Measurements from ENCODE around the gene PTPRN2.
"Not testable (repeated sequence)": the region's sequence is repeated elsewhere in the genome, so short reads cannot be mapped to it uniquely, and the experiment has no call there.

Gene PTPRN2

DNA sequence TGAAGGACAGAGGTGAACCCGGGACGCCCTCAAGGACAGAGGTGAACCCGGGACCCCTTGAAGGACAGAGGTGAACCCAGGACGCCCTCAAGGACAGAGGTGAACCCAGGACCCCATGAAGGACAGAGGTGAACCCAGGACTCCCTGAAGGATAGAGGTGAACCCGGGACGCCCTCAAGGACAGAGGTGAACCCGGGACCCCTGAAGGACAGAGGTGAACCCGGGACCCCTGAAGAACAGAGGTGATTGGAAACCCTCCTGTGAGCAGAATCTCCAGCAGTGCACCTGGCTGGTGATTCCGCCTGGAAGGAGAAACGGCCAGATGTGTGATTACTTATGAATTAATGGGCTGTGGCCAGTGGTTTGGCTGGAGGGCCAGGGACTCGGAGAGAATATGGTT is 272.3 kb downstream of the PTPRN2 start:
- DNase-seq, result no peak

DNA sequence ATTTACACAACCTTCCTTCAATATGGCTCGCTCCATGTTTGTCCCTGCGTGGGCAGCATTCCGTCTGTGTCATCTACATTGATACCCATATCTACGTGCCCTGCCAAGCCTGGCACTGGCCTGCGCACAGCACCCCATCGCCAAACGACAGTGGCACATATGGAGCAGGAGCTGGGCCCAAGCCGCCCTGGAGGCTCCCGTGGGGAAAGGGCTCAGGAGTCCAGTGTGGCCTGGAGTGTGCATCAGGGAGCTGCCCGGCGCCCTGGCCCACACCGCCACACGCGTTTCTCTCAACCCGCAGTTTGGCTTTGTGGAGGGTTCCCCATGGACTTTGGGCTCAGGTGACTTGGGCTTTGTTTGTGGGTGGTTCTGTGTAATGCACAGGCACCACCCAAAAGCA is 273.2 kb downstream of the PTPRN2 start:
- no peak for DNase-seq

DNA sequence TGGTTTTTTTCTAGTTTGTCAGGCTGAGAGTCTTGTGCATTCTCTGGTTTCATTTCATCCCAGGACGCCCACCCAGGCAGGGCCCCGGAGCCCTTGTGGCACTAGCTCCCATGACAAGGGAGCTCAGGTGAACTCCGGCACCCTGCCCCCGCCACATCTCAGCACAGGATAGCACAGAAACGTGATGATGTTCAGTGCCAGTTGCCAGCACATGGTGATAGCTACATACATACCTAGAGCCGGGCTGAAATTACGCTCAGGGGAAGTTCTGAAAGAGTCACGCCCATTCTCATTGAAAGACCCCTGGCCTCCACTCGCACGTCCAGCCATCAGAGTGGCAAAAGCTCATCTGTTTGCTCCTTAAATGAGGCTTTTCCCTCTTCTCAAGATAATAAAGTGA is 273.7 kb downstream of the PTPRN2 start:
- no peak for DNase-seq

DNA sequence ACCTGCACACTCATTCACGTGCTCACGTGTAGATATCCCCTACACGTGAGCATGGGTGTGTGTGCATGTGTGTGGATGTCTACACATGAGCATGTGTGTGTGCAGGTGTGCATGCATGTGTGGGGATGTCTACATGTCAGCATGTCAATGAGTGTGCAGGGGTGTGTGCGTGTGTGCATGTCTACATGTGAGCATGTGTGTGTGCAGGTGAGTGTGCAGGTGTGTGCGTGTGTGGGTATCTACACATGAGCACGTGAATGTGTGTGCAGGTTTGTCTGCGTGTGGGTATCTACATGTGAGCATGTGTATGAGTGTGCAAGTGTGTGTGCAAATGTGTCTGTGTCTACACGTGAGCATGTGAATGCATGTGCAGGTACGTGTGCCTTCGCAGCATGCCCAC is 274.8 kb downstream of the PTPRN2 start:
- DNase-seq, result no peak

DNA sequence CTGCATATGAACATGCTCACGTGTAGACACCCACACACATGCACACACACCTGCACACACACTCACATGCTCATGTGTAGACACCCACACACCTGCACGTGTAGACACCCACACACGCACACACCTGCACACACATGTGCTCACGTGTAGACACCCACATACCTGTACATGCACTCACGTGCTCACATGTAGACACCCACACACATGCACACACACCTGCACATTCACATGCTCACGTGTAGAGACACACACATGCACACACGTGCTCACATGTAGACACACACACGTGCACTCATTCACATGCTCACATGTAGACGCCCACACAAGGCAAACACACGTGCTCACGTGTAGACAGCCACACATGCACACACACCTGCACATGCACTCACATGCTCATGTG is 275.8 kb downstream of the PTPRN2 start:
- no peak for DNase-seq

DNA sequence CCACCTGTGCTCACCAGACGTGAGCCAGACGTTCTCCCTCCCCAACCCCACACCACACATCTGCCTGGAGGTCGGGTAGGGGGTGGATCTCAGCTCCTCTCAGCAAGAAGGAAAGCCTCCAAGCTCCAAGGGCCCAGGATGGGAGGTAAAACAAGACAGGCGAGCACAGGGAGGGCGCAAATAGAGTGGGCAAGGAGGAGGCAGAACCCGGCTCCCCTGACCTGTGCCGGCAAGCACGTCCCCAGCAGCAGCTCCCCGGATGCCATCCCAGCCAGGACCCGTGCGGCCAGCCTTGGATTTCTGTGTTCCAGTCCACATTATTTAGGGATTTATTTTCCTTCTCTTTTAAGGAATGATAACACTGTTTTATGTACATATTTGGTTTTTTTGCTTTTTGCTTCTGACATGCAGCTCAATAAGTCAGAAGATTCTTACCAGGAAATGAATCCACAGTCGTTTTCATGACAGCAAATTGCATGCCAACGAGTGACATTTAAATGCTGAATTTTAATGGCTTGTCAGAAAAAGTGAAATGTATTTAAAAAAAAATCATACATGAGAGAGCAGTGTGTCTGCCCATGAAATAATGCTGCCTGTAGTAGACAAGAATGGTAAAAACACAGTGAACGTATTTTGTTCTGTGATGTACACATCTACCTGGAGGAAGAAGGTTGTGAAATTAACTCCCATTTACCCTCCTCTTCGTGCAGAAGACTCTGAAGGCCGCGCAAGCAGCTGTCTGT is 276.5 kb downstream of the PTPRN2 start:
- DNase-seq, result no peak

DNA sequence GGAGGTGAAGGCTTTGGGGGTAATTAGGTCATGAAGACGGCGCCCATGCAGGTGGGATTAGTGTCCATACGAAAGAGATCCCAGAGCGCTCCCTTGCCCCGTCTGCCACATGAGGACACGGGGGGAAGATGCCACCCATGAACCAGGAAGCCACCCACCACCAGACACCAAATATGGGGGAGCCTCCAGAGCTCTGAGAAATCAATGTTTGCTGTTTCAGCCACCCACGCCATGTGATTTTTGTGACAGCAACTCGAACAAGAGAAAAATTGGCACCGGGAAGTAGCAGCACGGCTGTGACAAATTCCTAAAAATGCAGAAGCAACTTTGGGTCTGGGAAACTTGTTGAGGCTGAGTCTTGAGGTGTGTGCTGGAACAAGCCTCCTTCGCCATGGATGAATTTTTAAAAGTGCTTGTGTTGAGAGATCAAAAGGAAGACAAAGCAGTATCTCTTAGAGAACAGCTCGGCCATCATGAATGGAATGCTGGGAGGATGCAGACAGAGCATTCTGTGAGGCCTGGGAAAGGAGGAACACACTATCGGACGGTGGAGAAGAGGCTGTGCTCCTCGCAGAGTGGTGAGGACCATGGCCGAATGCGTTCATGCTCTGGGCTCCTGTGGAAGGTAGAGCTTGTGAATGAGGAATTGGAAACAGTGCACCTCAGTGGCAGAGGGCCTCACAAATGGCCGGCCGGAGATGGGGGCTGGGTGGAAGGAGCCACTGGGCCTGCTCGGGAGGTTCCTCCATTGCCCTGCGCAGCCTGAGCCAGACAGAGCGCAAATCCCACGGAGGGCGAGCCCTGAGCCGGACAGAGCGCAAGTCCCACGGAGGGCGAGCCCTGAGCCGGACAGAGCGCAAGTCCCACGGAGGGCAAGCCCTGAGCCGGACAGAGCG is 277.5 kb downstream of the PTPRN2 start:
- no peak for DNase-seq

DNA sequence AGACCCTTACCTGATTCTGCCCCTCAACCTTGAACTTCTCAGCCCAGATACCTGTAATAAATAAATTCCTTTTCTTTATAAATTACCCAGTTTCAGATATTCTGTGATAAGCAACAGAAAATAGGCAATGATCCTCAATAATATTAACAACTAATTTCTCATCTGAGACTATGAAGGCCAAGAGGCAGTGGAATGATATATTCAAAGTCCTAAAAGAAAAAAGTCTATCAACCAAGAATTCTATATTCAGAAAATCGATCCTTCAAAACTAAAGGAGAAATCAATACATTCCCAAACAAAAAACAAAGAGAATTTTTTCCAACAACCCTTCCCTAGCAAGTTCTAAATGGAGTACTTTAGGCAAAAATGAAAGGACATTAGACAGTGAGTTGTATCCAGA is 279.6 kb downstream of the PTPRN2 start:
- DNase-seq, result no peak

DNA sequence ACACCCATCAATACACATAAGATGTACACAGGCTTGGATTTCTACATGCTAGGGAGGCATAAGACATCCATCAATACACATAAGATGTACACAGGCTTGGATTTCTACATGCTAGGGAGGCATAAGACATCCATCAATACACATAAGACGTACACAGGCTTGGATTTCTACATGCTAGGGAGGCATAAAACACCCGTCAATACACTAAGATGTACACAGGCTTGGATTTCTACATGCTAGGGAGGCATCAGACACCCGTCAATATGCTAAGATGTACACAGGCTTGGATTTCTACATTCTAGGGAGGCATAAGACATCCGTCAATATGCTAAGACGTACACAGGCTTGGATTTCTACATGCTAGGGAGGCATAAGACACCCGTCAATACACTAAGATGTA is 283.6 kb downstream of the PTPRN2 start:
- not testable (repeated sequence) for DNase-seq

DNA sequence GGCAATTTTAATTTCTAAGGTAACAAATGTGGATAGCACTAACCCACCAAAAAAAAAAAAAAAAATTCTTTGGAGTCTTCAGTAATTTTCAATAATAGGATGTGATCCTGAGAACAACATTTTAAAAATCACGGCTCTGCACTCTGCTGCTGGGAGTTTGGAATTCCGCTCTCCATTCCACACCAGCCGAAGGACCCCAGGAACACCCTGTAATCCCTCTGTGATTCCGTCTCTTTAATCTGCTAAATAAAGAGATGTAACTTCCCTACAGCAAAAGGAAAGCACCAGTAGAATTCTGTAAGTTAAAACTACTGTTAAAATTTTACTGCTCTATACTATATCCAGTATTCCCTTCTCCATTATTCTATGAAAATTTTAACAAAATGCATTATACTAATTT is 284.5 kb downstream of the PTPRN2 start:
- DNase-seq, result no peak

DNA sequence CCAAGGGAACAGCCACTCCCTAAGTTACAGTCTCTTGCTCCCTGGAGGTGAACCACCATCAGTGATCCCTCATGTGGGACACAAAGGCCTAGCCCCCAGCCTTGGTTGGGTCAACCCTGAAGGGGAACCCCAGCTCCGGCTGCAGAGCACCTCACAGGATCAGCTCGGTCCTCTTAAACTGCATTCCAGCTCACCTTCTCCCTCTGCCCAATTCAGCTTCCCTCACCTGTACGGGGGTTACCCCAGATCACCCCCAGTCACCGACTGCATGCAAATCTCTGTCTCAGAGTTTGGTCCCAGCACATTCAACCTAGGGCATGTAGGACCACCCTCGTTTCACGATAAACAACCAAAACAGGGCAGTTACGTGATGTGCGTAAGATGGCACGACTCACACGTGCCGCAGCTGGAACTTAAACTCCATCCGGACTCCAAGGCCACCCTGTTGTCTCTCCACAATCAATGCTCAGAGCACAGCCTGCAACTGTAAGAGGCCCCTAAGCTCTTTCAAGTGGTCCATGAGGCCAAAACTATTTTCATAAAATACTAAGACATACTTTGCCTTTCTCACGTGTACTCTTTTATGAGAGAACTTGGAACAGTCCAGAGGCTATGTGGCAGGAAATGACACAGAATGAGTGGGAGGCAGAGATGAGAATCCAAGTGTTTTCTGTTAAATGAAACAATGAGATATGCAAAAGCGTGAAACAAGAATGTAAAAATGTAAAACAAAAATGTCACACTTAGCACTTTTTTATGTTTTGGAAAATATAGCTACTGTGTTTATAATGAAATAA is 285.2 kb downstream of the PTPRN2 start:
- no peak for DNase-seq

DNA sequence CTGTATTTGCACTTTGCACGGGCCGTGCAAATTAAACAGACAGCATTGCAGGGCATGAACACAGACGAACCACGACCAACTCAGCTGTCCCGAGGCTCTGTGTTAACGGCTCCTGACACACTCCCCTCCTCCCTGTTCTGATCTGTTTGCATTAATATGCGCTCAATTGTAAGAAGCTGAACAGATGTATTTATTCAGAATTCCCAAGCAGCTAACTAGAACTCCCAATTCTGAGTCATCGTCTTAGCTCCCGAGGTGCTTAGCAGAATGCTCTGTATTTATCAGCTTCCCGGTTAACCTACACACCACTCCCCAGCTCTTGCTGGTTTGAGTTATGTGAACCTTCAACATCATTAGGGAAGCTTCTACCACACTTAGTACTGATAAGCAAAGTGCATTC is 286.4 kb downstream of the PTPRN2 start:
- no peak for DNase-seq

DNA sequence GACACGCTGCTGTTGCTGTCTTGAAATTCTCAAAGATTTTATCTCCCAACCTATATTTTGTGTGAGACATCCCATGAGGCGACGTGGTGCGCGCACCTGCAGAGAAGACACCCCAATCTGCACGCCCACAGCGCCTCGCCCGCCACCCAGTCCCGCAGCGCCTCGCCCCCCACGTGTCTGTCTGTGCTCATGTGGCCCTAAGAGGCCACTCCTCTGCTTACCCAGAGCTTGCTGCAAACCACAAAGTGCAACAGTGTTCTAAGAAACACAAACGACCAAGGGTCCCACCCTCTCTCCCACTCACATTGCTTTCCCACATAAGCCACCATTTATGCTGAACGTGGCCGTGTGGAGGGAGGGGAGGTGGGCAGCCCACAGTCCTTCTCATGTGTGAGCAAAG is 287.2 kb downstream of the PTPRN2 start:
- DNase-seq, result no peak

DNA sequence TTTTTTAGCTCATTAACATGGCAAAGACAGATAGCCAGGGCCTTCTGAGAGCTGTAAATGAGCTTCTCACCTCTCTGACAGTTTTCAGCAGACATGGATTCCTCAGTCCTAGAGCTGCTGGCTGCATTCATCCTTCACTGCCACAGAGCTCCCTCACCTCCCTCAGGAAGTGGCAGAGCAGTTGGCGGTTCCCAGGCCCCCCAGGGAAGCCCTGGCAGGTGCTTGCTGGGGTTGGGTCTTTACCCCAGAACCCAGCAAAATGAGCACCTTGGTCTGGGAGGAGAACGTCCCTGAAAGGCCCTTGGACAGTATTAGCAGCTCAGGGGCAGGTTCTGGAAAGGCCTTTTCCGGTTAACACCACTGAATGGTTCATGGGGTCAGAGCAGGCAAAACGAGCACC is 288.0 kb downstream of the PTPRN2 start:
- no peak for DNase-seq

DNA sequence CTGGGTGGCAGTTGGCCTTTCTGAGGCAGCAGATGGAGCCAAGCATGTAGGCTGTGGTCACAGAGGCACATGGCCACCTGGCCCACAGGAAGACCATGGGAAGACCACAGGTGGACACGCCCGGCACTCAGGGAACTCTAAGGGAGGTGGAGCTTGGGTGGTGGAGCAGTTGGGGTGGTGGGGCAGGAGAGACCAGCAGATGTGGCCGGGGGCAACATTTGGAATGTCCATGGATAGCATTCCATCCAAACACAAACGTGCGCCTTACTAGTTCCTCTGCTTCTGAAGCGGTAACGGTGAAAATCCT is 290.9 kb downstream of the PTPRN2 start:
- DNase-seq, result no peak

DNA sequence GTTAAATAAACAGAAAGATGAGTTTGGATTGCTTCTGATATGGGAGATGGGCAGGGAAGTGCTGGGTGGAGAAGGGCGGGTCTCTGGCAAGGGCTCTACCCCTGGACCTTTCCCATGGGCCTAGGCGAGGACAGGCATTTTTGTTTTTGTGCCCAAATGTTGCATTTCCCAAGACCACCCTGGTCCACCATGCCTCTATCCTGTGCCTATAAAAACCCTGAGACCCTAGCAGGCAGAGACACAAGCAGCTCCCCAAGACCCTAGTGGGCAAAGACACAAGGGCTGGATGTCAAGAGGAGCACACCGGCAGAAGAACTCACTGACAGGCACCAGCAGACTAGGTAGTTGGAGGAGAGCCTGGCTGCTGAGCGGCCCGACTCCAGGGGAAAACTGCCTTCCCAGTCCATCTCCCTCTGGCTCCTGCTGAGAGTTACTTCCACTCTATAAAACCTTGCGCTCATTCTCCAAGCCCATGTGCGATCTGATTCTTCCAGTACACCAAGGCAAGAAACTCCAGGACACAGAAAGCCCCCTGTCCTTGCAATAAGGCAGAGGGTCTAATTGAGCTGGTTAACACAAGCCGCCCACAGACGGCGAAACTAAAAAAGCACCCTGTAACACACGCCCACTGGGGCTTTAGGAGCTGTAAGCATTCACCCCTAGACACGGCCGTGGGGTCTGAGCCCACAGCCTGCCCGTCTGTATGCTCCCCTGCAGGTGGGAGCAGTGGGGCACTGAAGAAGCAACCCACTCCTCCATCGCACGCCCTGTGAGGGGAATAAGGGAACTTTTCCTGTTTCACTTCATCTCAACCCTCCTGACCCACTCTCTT is 291.4 kb downstream of the PTPRN2 start:
- no peak for DNase-seq

DNA sequence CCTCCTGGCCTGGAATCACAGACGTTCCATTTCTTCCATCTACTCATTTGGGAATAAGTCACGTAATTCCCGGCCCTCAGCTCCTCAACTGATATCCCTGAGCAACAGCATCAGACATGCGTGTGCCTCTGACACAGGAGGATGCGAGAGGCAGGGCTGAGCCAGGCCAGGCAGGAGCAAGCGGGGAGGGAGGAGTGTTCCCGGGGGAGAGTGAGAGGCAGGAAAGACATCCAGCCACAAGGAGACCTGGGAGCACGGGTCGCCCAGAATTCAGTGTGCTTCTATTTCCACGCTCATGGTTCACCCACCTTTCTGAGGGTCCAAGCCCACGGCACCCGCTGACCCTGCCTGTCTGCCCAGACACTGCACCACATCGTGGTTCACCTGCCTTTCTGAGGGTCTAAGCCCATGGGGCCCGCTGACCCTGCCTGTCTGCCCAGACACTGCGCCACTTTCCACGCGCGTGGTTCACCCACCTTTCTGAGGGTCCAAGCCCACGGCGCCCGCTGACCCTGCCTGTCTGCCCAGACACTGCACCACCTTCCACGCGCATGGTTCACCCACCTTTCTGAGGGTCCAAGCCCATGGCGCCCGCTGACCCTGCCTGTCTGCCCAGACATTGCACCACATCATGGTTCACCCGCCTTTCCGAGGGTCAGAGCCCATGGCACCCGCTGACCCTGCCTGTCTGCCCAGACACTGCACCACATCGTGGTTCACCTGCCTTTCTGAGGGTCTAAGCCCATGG is 293.0 kb downstream of the PTPRN2 start:
- DNase-seq, result not testable (repeated sequence)

DNA sequence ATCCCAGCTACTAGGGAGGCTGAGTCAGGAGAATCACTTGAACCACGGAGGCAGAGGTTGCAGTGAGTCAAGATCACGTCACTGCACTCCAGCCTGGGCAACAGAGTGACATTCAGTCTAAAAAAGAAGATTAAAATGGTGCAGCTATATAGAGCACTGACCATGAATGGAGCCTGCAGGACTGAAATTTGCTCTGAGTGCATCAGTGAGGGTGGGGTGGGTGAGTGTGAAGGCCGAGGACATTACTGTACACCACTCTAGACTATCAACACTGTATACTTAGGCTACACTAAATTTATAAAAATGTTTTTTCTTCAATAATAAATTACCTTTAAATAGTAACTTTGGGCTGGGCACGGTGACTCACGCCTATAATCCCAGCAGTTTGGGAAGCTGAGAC is 294.7 kb downstream of the PTPRN2 start:
- DNase-seq, result no peak

DNA sequence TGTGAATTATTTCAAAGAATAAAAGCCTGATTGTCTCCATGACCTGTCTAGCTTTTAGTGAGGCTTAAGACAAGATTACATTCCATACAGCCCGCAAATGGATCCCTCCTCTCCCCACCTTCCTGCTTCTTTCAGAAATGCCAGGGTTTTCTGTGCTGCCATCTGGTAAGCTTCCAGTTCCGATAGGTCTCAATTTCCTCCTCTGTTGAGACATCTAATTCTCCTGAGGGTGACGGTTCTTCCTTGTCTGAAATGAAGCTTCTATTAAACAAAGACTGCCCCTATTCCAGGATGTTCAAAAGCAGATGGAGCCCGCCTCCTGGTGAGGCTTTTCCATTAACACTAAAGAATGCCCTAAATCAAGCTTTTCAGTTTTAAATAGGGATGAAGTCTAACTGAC is 295.6 kb downstream of the PTPRN2 start:
- DNase-seq, result no peak

DNA sequence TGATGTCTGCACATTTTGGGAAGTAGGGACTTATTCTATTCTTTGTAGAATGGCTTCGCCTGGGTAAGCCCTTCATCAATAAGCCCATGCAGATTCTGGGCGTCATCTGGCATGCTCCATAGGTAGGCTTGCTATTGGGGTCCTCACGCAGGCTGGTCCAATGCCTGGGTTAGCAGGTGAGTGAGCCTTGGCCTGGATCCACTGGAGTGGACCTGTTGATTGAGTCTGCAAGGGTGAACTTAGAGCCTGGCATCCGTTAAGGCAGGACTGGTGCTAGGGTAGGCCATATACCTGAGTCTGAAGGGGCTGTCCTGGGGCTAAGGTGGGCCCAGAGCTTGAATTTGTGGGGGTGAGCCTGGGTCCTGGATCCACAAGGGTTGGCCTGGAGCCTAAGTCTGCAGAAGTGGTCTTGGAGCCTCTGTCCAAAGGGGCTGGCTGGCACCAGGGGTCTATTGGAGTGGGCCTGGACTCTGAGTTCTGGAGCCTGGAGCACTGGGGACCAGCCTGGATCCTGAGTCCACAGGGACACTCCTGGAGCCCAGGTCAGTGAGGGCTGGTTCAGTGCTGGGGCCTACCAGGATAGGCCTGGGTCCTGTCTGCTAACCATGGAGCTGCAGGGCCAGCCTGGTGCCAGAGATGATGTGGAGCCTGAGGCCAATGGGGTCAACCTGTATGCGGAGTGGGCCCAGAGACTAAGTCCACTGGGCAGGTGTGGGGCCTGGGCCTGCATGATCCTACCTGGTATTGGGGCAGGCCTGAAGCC is 297.7 kb downstream of the PTPRN2 start:
- DNase-seq, result no peak

DNA sequence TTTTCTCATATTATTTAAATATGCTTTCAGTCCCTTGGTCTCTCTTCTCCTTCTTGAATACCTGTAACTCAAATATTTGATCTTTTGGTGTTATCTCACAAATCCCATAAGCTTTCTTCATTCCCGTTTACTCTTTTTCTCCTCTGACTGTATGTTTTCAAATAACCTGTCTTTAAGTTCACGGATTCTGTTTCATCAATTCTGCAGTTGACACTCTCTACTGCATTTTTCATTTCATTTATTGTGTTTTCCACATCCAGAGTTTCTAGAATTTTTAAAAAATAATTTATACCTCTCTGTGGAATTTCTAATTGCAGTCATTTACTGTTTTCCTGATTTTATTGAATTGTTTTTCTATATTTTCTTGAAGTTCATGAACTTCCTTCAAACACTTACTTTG is 298.4 kb downstream of the PTPRN2 start:
- DNase-seq, result no peak
